Keratinocyte (primary cell): ENCODE results near the gene SCN8A. TPM values are rescaled to one million over a fixed set of nuclear protein-coding genes. Genes with fewer than 3 reads are reported as not detected.

Experiments used
- DNase-seq: peaks from one replicate; pipeline ENCODE4 v3.0.0-alpha.2; 2011; ENCODE audit warnings: low read depth, missing footprints, low spot score
- FAIRE-seq: peaks from 2 replicates; lab custom pipeline; 2011; peaks lifted over from hg19 to GRCh38; lab: Jason Lieb, UNC
- H2AFZ ChIP-seq: 2 replicates; pipeline ENCODE4 v1.6.0; 2012; ENCODE audit warnings: low read length, control low read depth, inconsistent platforms; ENCODE audit not compliant: control insufficient read depth
- H3K27ac ChIP-seq: 2 replicates; pipeline ENCODE4 v1.5.1; 2011; ENCODE audit warnings: low read length; ENCODE audit not compliant: control insufficient read depth, insufficient read depth
- H3K27me3 ChIP-seq: 3 replicates; pipeline ENCODE4 v1.6.0; 2011; ENCODE audit warnings: low read length; ENCODE audit not compliant: control insufficient read depth, insufficient read depth; ENCODE audit errors: extremely low read depth
- H3K36me3 ChIP-seq, 2 experiments: 2 replicates in 1 of 2; 3 replicates in 1 of 2; pipeline ENCODE4 v1.5.1; 2011; ENCODE audit warnings: low read length in 2 of 2, mild to moderate bottlenecking in 1 of 2; ENCODE audit not compliant: control insufficient read depth in 2 of 2, insufficient read depth in 2 of 2; ENCODE audit errors: extremely low read depth in 1 of 2
- H3K4me1 ChIP-seq: 3 replicates; pipeline ENCODE4 v1.5.1; 2011; ENCODE audit warnings: low read length; ENCODE audit not compliant: control insufficient read depth, insufficient read depth; ENCODE audit errors: extremely low read depth
- H3K4me2 ChIP-seq: 3 replicates; pipeline ENCODE4 v1.6.0; 2011; ENCODE audit warnings: low read depth, low read length; ENCODE audit not compliant: control insufficient read depth, insufficient read depth; ENCODE audit errors: extremely low read depth
- H3K4me3 ChIP-seq, 3 experiments: fragments of 200-600 bp in 1 of 3; sonication (generic) in 1 of 3; 2 replicates in 2 of 3; 3 replicates in 1 of 3; pipeline ENCODE4 v1.5.1; 2011 to 2016; ENCODE audit warnings: low read length in 3 of 3, mild to moderate bottlenecking in 3 of 3, control low read depth in 2 of 3, inconsistent platforms in 1 of 3, low read depth in 1 of 3, mixed read lengths in 1 of 3, mixed run types in 1 of 3, moderate library complexity in 1 of 3; ENCODE audit not compliant: control insufficient read depth in 2 of 3, insufficient read depth in 2 of 3; ENCODE audit errors: extremely low read depth in 1 of 3
- H3K79me2 ChIP-seq: 2 replicates; pipeline ENCODE4 v1.6.0; 2012; ENCODE audit warnings: low read length; ENCODE audit not compliant: control insufficient read depth, insufficient read depth
- H3K9ac ChIP-seq: 3 replicates; pipeline ENCODE4 v1.6.0; 2011; ENCODE audit warnings: low read length; ENCODE audit not compliant: control insufficient read depth, insufficient read depth; ENCODE audit errors: extremely low read depth
- H3K9me1 ChIP-seq: 3 replicates; pipeline ENCODE4 v1.6.0; 2011; ENCODE audit warnings: low read length; ENCODE audit not compliant: control insufficient read depth, insufficient read depth; ENCODE audit errors: extremely low read depth
- H3K9me3 ChIP-seq: 2 replicates; pipeline ENCODE4 v1.5.1; 2012; ENCODE audit warnings: low read depth, low read length; ENCODE audit not compliant: control insufficient read depth
- H4K20me1 ChIP-seq: 3 replicates; pipeline ENCODE4 v1.6.0; 2011; ENCODE audit warnings: low read length; ENCODE audit not compliant: control insufficient read depth, insufficient read depth; ENCODE audit errors: extremely low read depth
- CTCF ChIP-seq, 3 experiments: IDR thresholded peaks in 1 of 3; conservative IDR thresholded peaks in 1 of 3; optimal IDR thresholded peaks in 1 of 3; 2 replicates in 2 of 3; 3 replicates in 1 of 3; pipeline versions ENCODE3 to v1.5.1; 2011; ENCODE audit warnings: low read length in 3 of 3, mild to moderate bottlenecking in 3 of 3, moderate library complexity in 2 of 3, control low read depth in 1 of 3, inconsistent platforms in 1 of 3; ENCODE audit not compliant: insufficient read depth in 2 of 3; ENCODE audit errors: extremely low read depth in 1 of 3
- EZH2 ChIP-seq: IDR thresholded peaks from one replicate; pipeline ENCODE4 v1.6.1; 2012; ENCODE audit warnings: inconsistent platforms, mild to moderate bottlenecking, low read length, moderate library complexity
- dilution Hi-C: fragments of 300-500 bp; cut with MboI; formaldehyde crosslinking; loops from one replicate; pipeline ENCODE4 v1.7.0; 2020; ENCODE audit warnings: low sequenced_read_pairs; ENCODE audit not compliant: extremely low pct_ligation_motif_present
- polyA plus RNA-seq, 5 experiments: library from polyadenylated mRNA; depleted of rRNA in 3 of 5; stranded (reverse) in 3 of 5; stranded (forward) in 1 of 5; unstranded in 1 of 5; fragments of >200 nt; gene quantifications; 1 replicate in 1 of 5; 2 replicates in 3 of 5; 3 replicates in 1 of 5; pipeline versions ENCODE4 v1.2.1 to v1.2.3, GENCODE V29; 2011 to 2012; ENCODE audit warnings: missing spikeins in 2 of 5, low read depth in 1 of 5, low replicate concordance in 1 of 5

The SCN8A gene
- polyA plus RNA-seq, 1 donor (not counting 4 experiments of a cell fraction or from before 2014, with no cell fraction given): 1.1 TPM

- Histone ChIP-seq H3K27ac (no peak within 1 kb of the TSS), H3K79me2 (no peaks in the 10 kb centered on the region), H2AFZ (no peak within 1 kb of the TSS), H3K9me1 (no peaks in the 10 kb centered on the region), H3K4me1 (no peaks in the 10 kb centered on the region), H3K27me3 (peaks cover 74% of the 10 kb centered on the region), H4K20me1 (no peaks in the 10 kb centered on the region), H3K4me2 (no peak within 1 kb of the TSS), H3K36me3 (no peaks in the 10 kb centered on the region), H3K9me3 (no peaks in the 10 kb centered on the region), H3K4me3 (no peak within 1 kb of the TSS), H3K9ac (no peak within 1 kb of the TSS)
- TF ChIP-seq CTCF (optimal IDR thresholded peaks at IDR 0.05 in 1 of 3, IDR thresholded peaks at IDR 0.05 in 1 of 3, conservative IDR thresholded peaks at IDR 0.05 in 1 of 3; ENCODE audit: extremely low read depth in 1 of 3, insufficient read depth in 2 of 3, low read length in 3 of 3): no peak
- no peak for TF ChIP-seq EZH2
- DNase-seq (no peak), FAIRE-seq (no peak)
- dilution Hi-C loops: no loop called here
These were observed 257.3 kb downstream of the SCN8A start, which contains the start of gene FIGNL2 for GRCh38 chr12:51848326-51848727. FIGNL2 (minus strand) TSS chr12:51848718; CDS start chr12:51822413, 26,305 bp downstream.

GRCh38 chr12:51848841-51849735 is 258.1 kb downstream of the SCN8A start:
- no peaks in the 10 kb centered on the region for H3K36me3 ChIP-seq
- peaks cover 67% of the 10 kb centered on the region for H3K27me3 ChIP-seq
- H4K20me1 ChIP-seq: no peaks in the 10 kb centered on the region
- no peak overlapping the region for H3K4me2 ChIP-seq
- H3K9me3 ChIP-seq: no peaks in the 10 kb centered on the region
- no peak overlapping the region for H3K27ac ChIP-seq
- FAIRE-seq (no peak), DNase-seq (no peak)
- H3K79me2 ChIP-seq: no peaks in the 10 kb centered on the region
- no peak overlapping the region for H3K9ac ChIP-seq
- TF ChIP-seq CTCF (optimal IDR thresholded peaks at IDR 0.05 in 1 of 3, IDR thresholded peaks at IDR 0.05 in 1 of 3, conservative IDR thresholded peaks at IDR 0.05 in 1 of 3; ENCODE audit: extremely low read depth in 1 of 3, insufficient read depth in 2 of 3, low read length in 3 of 3): no peak
- no peak for TF ChIP-seq EZH2
- no peaks in the 10 kb centered on the region for H3K4me1 ChIP-seq
- H3K4me3 ChIP-seq: no peak overlapping the region
- dilution Hi-C loops: no loop called here
- H3K9me1 ChIP-seq: no peaks in the 10 kb centered on the region
- no peak overlapping the region for H2AFZ ChIP-seq
